Hair follicle dermal papilla cell (primary cell): ENCODE measurements around the gene SPIB. TPM values are rescaled to one million over a fixed set of nuclear protein-coding genes. Genes with fewer than 3 reads are reported as not detected.

Experiments used
- total RNA-seq: library from RNA; depleted of rRNA; stranded (reverse); fragments of >200 nt; gene quantifications from 2 replicates; pipeline ENCODE4 v1.2.3, GENCODE V29; 2012

The SPIB gene
- not detected in 2 replicates for total RNA-seq

GRCh38 chr19:50418176-50419021 is at the start of gene SPIB:
Gene SPIB (plus strand): TSS chr19:50418938. CDS start chr19:50418963, 25 bp downstream.

GRCh38 chr19:50376166-50377050 is 42.3 kb upstream of the SPIB start, which contains the start of gene NR1H2:
Gene NR1H2 (plus strand): TSS chr19:50376457. CDS start chr19:50377606, 1,149 bp downstream.

GRCh38 chr19:50383852-50384684 is 34.7 kb upstream of the SPIB start, which contains the start of gene POLD1:
Gene POLD1 (plus strand): TSS chr19:50384347. CDS start chr19:50398852, 14,505 bp downstream.

GRCh38 chr19:50432221-50433028 is 13.7 kb downstream of the SPIB start, which contains the start of gene MYBPC2:
Gene MYBPC2 (plus strand): TSS chr19:50432892. CDS start chr19:50432954, 62 bp downstream.

GRCh38 chr19:50476224-50476906 is 57.6 kb downstream of the SPIB start, which contains the start of the genes EMC10 and GARIN5A:
Gene EMC10 (plus strand): TSS chr19:50476507. CDS start chr19:50476545, 38 bp downstream.
Gene GARIN5A (minus strand): TSS chr19:50476848. CDS start chr19:50476388, 460 bp downstream.

Other genes starting within 250 kb of the SPIB start
- gene MYH14, start 215.3 kb upstream of the SPIB start, total RNA-seq: under 0.01 TPM in 1 of 2 replicates, not detected in the other
- gene KCNC3, start 89.6 kb upstream of the SPIB start, total RNA-seq: under 0.01 TPM in 1 of 2 replicates, not detected in the other
- gene NAPSA, start 53.3 kb upstream of the SPIB start, total RNA-seq: not detected in 2 replicates
- 69.3 and 72.4 TPM in 2 replicates for gene NR1H2, start 42.5 kb upstream of the SPIB start, total RNA-seq
- gene POLD1, start 34.6 kb upstream of the SPIB start, total RNA-seq: 12.3 and 16.9 TPM in 2 replicates
- gene MYBPC2, start 14.0 kb downstream of the SPIB start, total RNA-seq: not detected in 2 replicates
- 52.0 and 57.8 TPM in 2 replicates for gene EMC10, start 57.6 kb downstream of the SPIB start, total RNA-seq
- 0.32 TPM in 1 of 2 replicates, not detected in the other for gene GARIN5A, start 57.9 kb downstream of the SPIB start, total RNA-seq
- 27.3 and 27.6 TPM in 2 replicates for gene JOSD2, start 92.3 kb downstream of the SPIB start, total RNA-seq
- not detected in 2 replicates for gene ASPDH, start 95.0 kb downstream of the SPIB start, total RNA-seq
- under 0.01 and 0.16 TPM in 2 replicates for gene LRRC4B, start 149.5 kb downstream of the SPIB start, total RNA-seq
- 0.16 TPM in 1 of 2 replicates, not detected in the other for gene SYT3, start 220.9 kb downstream of the SPIB start, total RNA-seq
- gene C19orf81, start 230.5 kb downstream of the SPIB start, total RNA-seq: 0.49 TPM in 1 of 2 replicates, not detected in the other